Progenitor cell of endocrine pancreas (in vitro differentiated cells): ENCODE results near the gene AP3B1. TPM values are rescaled to one million over a fixed set of nuclear protein-coding genes. Genes with fewer than 3 reads are reported as not detected.

Experiments
- DNase-seq: peaks from one replicate; pipeline ENCODE4 v3.0.0; 2021; ENCODE audit warnings: low spot score; ENCODE audit not compliant: unreplicated experiment
- H3K27ac Mint-ChIP-seq: 2 replicates; pipeline ENCODE4 v1.8.0; 2021; ENCODE audit warnings: mild to moderate bottlenecking, moderate library complexity, mixed read lengths
- H3K27me3 Mint-ChIP-seq: 2 replicates; pipeline ENCODE4 v1.8.0; 2021; ENCODE audit warnings: mixed read lengths
- H3K36me3 Mint-ChIP-seq: 2 replicates; pipeline ENCODE4 v1.8.0; 2022; ENCODE audit warnings: mixed read lengths; ENCODE audit not compliant: insufficient read depth
- H3K4me1 Mint-ChIP-seq: 2 replicates; pipeline ENCODE4 v1.8.0; 2021; ENCODE audit warnings: low read depth, mixed read lengths
- H3K4me3 Mint-ChIP-seq: 2 replicates; pipeline ENCODE4 v1.8.0; 2021; ENCODE audit warnings: low read depth, mild to moderate bottlenecking, moderate library complexity, mixed read lengths
- H3K9me3 Mint-ChIP-seq: 2 replicates; pipeline ENCODE4 v1.8.0; 2021; ENCODE audit warnings: low read depth, mixed read lengths
- CTCF ChIP-seq: fragments of 200-600 bp; sonication (generic); IDR thresholded peaks from one replicate; pipeline ENCODE4 v1.5.0; 2021; ENCODE audit warnings: antibody characterized with exemption, mild to moderate bottlenecking; ENCODE audit not compliant: unreplicated experiment
- total RNA-seq: library from RNA; stranded (reverse); gene quantifications from 2 replicates; pipeline ENCODE4 v1.2.1, GENCODE V29; 2021

The AP3B1 gene
- total RNA-seq, 1 donor from 2014 or later = 50.9 TPM

GRCh38 chr5:78335976-78336375 lies 41.5 kb upstream of the AP3B1 start:
- H3K4me3 Mint-ChIP-seq = no peak overlapping the region
- peaks cover 8% of the 10 kb centered on the region for H3K4me1 Mint-ChIP-seq
- no peak for DNase-seq
- no peak overlapping the region for H3K27ac Mint-ChIP-seq
- H3K36me3 Mint-ChIP-seq = peaks cover 2% of the 10 kb centered on the region
- H3K9me3 Mint-ChIP-seq = peaks cover 10% of the 10 kb centered on the region
- no peaks in the 10 kb centered on the region for H3K27me3 Mint-ChIP-seq
- no peak for TF ChIP-seq CTCF

GRCh38 chr5:78334811-78335210 lies 40.3 kb upstream of the AP3B1 start:
- no peaks in the 10 kb centered on the region for H3K27me3 Mint-ChIP-seq
- TF ChIP-seq CTCF = no peak
- DNase-seq = no peak
- H3K36me3 Mint-ChIP-seq = peaks cover 2% of the 10 kb centered on the region
- peaks cover 8% of the 10 kb centered on the region for H3K4me1 Mint-ChIP-seq
- peaks cover 10% of the 10 kb centered on the region for H3K9me3 Mint-ChIP-seq
- H3K27ac Mint-ChIP-seq = no peak overlapping the region
- H3K4me3 Mint-ChIP-seq = no peak overlapping the region

DNA sequence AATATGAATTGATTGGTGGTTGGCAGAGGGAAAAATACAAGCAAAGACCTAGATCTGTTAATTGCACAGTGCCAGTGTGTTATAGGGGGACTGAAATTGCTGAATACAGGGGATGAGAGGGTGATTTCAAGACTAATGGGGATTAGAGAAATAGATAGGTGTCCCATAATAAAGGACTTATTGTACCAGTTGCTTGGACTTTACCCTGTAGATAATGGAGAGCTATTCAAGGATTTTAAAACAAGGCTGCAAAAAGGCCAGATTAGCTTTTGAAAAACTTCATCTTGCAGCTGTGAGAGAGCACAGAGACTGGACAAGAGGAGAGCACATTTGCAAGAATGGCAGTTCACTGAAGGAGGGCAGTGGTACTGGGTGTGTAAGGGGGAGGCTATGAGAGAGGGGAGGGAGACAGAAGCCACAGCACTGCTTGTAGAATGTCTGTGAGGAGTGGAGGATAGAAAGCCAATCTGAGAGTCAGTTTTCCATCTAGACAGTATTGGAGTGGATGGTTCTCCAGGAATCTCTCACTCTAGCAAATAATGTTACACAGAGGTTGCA lies 37.1 kb upstream of the AP3B1 start:
- peaks cover 3% of the 10 kb centered on the region for H3K27me3 Mint-ChIP-seq

GRCh38 chr5:78328585-78329173 lies 34.2 kb upstream of the AP3B1 start:
- H3K9me3 Mint-ChIP-seq = no peaks in the 10 kb centered on the region
- TF ChIP-seq CTCF = no peak
- H3K4me1 Mint-ChIP-seq = peaks cover 8% of the 10 kb centered on the region
- H3K36me3 Mint-ChIP-seq = no peaks in the 10 kb centered on the region
- no peak for DNase-seq
- H3K27me3 Mint-ChIP-seq = peaks cover 3% of the 10 kb centered on the region
- no peak overlapping the region for H3K27ac Mint-ChIP-seq
- H3K4me3 Mint-ChIP-seq = no peak overlapping the region

More for the DNA sequence above, 37.1 kb upstream of the AP3B1 start:
- peaks cover 8% of the 10 kb centered on the region for H3K4me1 Mint-ChIP-seq
- H3K36me3 Mint-ChIP-seq = no peaks in the 10 kb centered on the region
- H3K27ac Mint-ChIP-seq = peak overlapping the region; percentile 76
- no peak for DNase-seq
- H3K9me3 Mint-ChIP-seq = no peaks in the 10 kb centered on the region
- TF ChIP-seq CTCF = no peak
- H3K4me3 Mint-ChIP-seq = no peak overlapping the region

GRCh38 chr5:78327761-78328510 lies 33.4 kb upstream of the AP3B1 start:
- no peaks in the 10 kb centered on the region for H3K36me3 Mint-ChIP-seq
- peaks cover 3% of the 10 kb centered on the region for H3K27me3 Mint-ChIP-seq
- no peak for DNase-seq
- peaks cover 8% of the 10 kb centered on the region for H3K4me1 Mint-ChIP-seq
- no peak overlapping the region for H3K27ac Mint-ChIP-seq
- H3K9me3 Mint-ChIP-seq = no peaks in the 10 kb centered on the region
- no peak for TF ChIP-seq CTCF
- no peak overlapping the region for H3K4me3 Mint-ChIP-seq
